Dermis blood vessel endothelial cell (primary cell): ENCODE measurements around the gene GTF3C6. TPM values are rescaled to one million over a fixed set of nuclear protein-coding genes. Genes with fewer than 3 reads are reported as not detected.
"Not testable (repeated sequence)": the region's sequence is repeated elsewhere in the genome, so short reads cannot be mapped to it uniquely, and the experiment has no call there.

ENCODE experiments used
- DNase-seq: peaks from one replicate; pipeline ENCODE4 v3.0.0; 2010
- total RNA-seq: library from RNA; depleted of rRNA; stranded (reverse); fragments of >200 nt; gene quantifications from 2 replicates; pipeline ENCODE4 v1.2.3, GENCODE V29; 2014

Gene GTF3C6
- total RNA-seq, 1 donor from 2014 or later = 47.1 TPM

DNA sequence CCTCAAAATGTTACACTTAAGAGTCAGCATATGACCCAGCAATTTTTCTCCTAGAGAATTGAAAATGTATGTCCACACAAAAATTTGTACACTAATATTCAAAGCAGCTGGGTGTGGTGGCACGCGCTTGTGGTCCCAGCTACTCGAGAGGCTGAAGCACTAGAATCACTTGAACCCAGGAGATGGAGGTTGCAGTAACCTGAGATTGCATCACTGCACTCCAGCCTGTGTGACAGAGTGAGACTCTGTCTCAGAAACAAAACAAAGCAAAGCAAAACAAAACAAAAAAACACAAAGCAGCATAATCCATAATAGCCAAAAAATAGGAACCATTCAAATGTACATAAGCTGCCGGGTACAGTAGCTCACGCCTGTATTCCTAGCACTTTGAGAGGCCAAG is 21.7 kb downstream of the GTF3C6 start:
- no peak for DNase-seq

GRCh38 chr6:110980648-110981047 is 22.1 kb downstream of the GTF3C6 start:
- no peak for DNase-seq

GRCh38 chr6:110981202-110981600 is 22.7 kb downstream of the GTF3C6 start:
- peak; percentile 26 for DNase-seq

GRCh38 chr6:110990840-110991576 is 32.5 kb downstream of the GTF3C6 start:
- DNase-seq = no peak

- no peak for DNase-seq
Observed at GRCh38 chr6:110996691-110997090, 38.2 kb downstream of the GTF3C6 start.

- DNase-seq = peak; percentile 65
Observed at GRCh38 chr6:110999634-111000270, 41.2 kb downstream of the GTF3C6 start.

GRCh38 chr6:111002350-111002749 is 43.8 kb downstream of the GTF3C6 start:
- no peak for DNase-seq

DNA sequence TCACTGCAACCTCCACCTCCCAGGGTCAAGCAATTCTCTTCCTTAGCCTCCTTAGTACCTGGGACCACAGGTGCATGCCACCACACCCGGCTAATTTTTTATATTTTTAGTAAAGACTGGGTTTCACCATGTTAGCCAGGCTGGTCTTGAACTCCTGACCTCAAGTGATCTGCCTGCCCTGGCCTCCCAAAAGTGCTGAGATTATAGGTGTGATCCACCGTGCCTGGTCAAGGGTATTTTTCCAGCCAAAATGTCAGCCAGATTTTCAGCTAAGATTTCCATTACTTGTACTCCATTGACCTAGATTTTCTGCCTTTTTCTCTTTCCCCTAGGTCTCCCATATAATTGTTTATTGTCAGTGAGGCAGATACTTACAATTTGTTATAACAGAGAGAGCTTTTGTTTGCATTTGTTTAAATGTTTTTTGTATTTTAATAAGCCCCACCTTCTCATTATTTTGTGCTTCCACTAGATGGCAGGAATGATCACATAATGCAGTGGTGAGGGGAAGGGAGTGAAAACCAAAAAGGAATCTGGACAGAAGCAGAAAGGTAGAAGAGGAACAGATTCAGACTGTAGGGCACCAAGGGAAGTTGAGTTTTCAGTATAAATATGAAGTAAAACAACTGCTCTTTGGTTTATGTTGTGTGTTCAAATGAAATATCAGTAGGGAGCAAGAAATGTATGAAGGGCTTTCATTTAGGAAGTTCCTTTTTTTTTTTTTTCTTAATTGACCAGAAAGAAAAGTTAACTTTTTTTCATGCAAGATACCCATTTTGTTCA is 53.0 kb downstream of the GTF3C6 start:
- DNase-seq = peak; percentile 65

DNA sequence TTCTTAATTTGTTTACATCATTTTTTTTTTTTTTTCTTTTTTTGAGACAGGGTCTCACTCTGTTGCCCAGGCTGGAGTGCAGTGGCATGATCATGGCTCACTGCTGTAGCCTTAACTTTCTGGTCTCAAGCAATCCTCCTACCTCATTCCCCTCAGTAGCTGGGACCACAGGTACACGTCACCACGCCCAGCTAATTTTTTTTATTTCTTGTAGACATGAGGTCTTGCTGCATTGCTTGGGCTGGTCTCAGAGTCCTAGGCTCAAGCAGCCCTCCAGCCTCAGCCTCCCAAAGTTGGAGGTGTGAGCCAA is 53.6 kb downstream of the GTF3C6 start:
- no peak for DNase-seq

- DNase-seq = not testable (repeated sequence)
Observed at GRCh38 chr6:111012520-111012919, 54.0 kb downstream of the GTF3C6 start.

GRCh38 chr6:111013144-111013915 is 54.8 kb downstream of the GTF3C6 start:
- DNase-seq = no peak

DNA sequence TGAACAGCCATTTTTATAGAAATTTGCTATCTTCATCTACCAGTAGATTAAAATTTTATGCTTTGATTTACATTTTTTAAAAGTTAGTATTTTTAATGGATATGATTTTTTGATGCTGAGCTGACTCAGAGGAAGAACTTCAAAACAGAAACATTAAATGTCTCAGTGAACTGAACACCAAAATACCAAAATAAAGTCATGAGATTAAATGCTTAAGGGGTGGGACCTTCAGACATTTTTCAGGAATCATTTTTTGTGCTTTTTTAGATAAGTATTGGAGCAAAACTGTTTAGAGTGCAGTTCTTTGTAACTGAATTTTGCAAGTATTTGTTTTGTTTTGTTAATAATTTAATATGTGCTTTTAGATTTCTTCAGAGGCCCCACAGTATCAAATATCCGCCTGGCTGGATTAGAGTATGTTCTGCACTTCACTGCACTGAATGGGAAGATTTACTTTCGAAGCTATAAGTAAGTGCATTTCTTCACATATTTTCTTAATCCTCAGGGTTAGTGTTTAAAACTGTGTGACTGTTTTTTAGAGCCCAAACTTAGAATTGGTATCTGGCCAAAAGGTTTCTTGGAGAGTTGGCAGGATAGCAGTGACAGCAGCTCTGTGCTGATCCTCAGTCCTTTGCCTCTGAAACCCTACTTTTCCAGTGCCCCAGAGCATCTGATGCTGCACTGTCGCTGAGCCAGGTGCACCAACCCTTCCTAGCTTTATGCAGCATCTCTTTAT is 57.1 kb downstream of the GTF3C6 start:
- DNase-seq = no peak

- DNase-seq = not testable (repeated sequence)
Observed at GRCh38 chr6:111017241-111017640, 58.7 kb downstream of the GTF3C6 start.

Other genes starting within 250 kb of the GTF3C6 start
- gene CDK19, start 143.2 kb upstream of the GTF3C6 start, total RNA-seq = 9.7 and 10.7 TPM in 2 replicates
- 64.0 and 89.0 TPM in 2 replicates for gene AMD1, start 83.9 kb upstream of the GTF3C6 start, total RNA-seq
- gene RPF2, start 23.3 kb downstream of the GTF3C6 start, total RNA-seq = 17.7 and 18.3 TPM in 2 replicates
- gene SLC16A10, start 128.8 kb downstream of the GTF3C6 start, total RNA-seq = under 0.01 and 0.19 TPM in 2 replicates